Mammary epithelial cell (primary cell): ENCODE results near the gene ELN.

Experiments used
- EZH2 ChIP-seq: IDR thresholded peaks from 2 replicates; pipeline ENCODE4 v1.6.1; 2012; ENCODE audit warnings: low read length, inconsistent platforms, borderline replicate concordance
- TF ChIP-seq, protein P1 (sequence below), 2 donors: IDR thresholded peaks in 1 of 2; conservative IDR thresholded peaks in 1 of 2; 2 replicates each; pipeline ENCODE4 v1.5.1; 2011 to 2012; ENCODE audit warnings: inconsistent platforms in 2 of 2, low read length in 2 of 2, mild to moderate bottlenecking in 2 of 2, control low read depth in 1 of 2, low read depth in 1 of 2; ENCODE audit not compliant: insufficient read depth in 1 of 2; ENCODE audit errors: extremely low read depth in 1 of 2

DNA sequence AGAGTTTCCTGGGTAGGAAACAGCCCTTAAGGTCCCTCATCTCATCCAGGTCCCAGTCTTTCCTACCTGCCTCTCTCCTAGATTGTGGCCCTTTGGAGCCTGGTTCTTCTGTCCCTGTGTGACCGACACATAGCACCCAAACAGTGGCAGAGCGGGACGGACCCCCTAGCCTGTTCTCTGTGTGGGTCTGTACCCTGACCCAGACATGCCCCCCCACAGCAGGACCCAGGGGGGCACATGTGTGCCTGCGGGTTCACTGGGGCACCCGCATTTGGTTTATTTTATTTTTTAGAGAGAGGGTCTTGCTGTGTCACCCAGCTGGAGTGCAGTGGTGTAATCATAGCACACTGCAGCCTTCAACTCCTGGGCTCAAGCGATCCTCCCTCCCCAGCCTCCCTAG lies 67.2 kb downstream of the ELN start:
- TF ChIP-seq EZH2, result no peak
- TF ChIP-seq, protein P1, sequence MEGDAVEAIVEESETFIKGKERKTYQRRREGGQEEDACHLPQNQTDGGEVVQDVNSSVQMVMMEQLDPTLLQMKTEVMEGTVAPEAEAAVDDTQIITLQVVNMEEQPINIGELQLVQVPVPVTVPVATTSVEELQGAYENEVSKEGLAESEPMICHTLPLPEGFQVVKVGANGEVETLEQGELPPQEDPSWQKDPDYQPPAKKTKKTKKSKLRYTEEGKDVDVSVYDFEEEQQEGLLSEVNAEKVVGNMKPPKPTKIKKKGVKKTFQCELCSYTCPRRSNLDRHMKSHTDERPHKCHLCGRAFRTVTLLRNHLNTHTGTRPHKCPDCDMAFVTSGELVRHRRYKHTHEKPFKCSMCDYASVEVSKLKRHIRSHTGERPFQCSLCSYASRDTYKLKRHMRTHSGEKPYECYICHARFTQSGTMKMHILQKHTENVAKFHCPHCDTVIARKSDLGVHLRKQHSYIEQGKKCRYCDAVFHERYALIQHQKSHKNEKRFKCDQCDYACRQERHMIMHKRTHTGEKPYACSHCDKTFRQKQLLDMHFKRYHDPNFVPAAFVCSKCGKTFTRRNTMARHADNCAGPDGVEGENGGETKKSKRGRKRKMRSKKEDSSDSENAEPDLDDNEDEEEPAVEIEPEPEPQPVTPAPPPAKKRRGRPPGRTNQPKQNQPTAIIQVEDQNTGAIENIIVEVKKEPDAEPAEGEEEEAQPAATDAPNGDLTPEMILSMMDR (conservative IDR thresholded peaks at IDR 0.05 in 1 of 2, IDR thresholded peaks at IDR 0.05 in 1 of 2; ENCODE audit: extremely low read depth in 1 of 2, insufficient read depth in 1 of 2, low read depth in 1 of 2, low read length in 2 of 2), result no peak
